ENCODE results near the gene UQCRC2.
"Not testable (repeated sequence)": the region's sequence is repeated elsewhere in the genome, so short reads cannot be mapped to it uniquely, and the experiment has no call there.

UQCRC2 gene

GRCh38 chr16:21980032-21980431, 26.9 kb downstream of the UQCRC2 start:
- DNase-seq = no peak

- DNase-seq = no peak
Measured at GRCh38 chr16:21982108-21982507, 28.9 kb downstream of the UQCRC2 start.

- DNase-seq = no peak
Measured at GRCh38 chr16:21984062-21984461, 30.9 kb downstream of the UQCRC2 start.

GRCh38 chr16:21985524-21985923, 32.4 kb downstream of the UQCRC2 start:
- DNase-seq = no peak

GRCh38 chr16:21986692-21987246, 33.6 kb downstream of the UQCRC2 start:
- DNase-seq = no peak

GRCh38 chr16:21987498-21987897, 34.3 kb downstream of the UQCRC2 start:
- DNase-seq = no peak

GRCh38 chr16:21989133-21989532, 36.0 kb downstream of the UQCRC2 start:
- DNase-seq = no peak

- DNase-seq = no peak
Measured at GRCh38 chr16:21989751-21990150, 36.6 kb downstream of the UQCRC2 start.

GRCh38 chr16:21990381-21990944, 37.3 kb downstream of the UQCRC2 start:
- no peak for DNase-seq

- DNase-seq = no peak
Measured at GRCh38 chr16:21991621-21992020, 38.5 kb downstream of the UQCRC2 start.

- no peak for DNase-seq
Measured at GRCh38 chr16:21994856-21995465, 41.8 kb downstream of the UQCRC2 start.

- no peak for DNase-seq
Measured at GRCh38 chr16:21996923-21997696, 43.9 kb downstream of the UQCRC2 start.

GRCh38 chr16:21997697-21998480, 44.7 kb downstream of the UQCRC2 start:
- DNase-seq = no peak

GRCh38 chr16:22001591-22001990, 48.4 kb downstream of the UQCRC2 start:
- no peak for DNase-seq

- DNase-seq = not testable (repeated sequence)
Measured at GRCh38 chr16:22002047-22002446, 48.9 kb downstream of the UQCRC2 start.

GRCh38 chr16:22003195-22003594, 50.0 kb downstream of the UQCRC2 start:
- DNase-seq = no peak

GRCh38 chr16:22004341-22004740, 51.2 kb downstream of the UQCRC2 start:
- peak in 20 of 51 donors; percentile 3 to 59 (median 19) for DNase-seq

- DNase-seq = no peak
Measured at GRCh38 chr16:22005746-22006145, 52.6 kb downstream of the UQCRC2 start.

GRCh38 chr16:22006636-22007035, 53.5 kb downstream of the UQCRC2 start:
- DNase-seq = no peak

- DNase-seq = peak in 1 of 51 donors; percentile 42
Measured at GRCh38 chr16:22007159-22007508, 54.0 kb downstream of the UQCRC2 start.

- DNase-seq = peak in 48 of 51 donors; percentile 10 to 86 (median 63)
Measured at GRCh38 chr16:22007509-22008214, 54.5 kb downstream of the UQCRC2 start, which contains the start of gene MOSMO. Gene MOSMO (plus strand): TSS chr16:22008111. CDS start chr16:22008302, 191 bp downstream.
